OCI-LY1 (cell line): ENCODE results near the gene CFAP251.

ENCODE experiments used
- CTCF ChIP-seq: fragments of 200-600 bp; sonication (generic), shearing (Covaris generic); IDR thresholded peaks from 2 replicates; pipeline ENCODE4 v1.5.1; 2017; ENCODE audit warnings: mild to moderate bottlenecking, antibody characterized with exemption, low read length, moderate library complexity, mixed read lengths
- EZH2 ChIP-seq: fragments of 200-600 bp; sonication (generic), shearing (Covaris generic); IDR thresholded peaks from 2 replicates; pipeline ENCODE4 v1.8.0; 2017; ENCODE audit warnings: borderline replicate concordance, mixed run types, mild to moderate bottlenecking, antibody characterized with exemption, low read length, moderate library complexity, mixed read lengths

DNA sequence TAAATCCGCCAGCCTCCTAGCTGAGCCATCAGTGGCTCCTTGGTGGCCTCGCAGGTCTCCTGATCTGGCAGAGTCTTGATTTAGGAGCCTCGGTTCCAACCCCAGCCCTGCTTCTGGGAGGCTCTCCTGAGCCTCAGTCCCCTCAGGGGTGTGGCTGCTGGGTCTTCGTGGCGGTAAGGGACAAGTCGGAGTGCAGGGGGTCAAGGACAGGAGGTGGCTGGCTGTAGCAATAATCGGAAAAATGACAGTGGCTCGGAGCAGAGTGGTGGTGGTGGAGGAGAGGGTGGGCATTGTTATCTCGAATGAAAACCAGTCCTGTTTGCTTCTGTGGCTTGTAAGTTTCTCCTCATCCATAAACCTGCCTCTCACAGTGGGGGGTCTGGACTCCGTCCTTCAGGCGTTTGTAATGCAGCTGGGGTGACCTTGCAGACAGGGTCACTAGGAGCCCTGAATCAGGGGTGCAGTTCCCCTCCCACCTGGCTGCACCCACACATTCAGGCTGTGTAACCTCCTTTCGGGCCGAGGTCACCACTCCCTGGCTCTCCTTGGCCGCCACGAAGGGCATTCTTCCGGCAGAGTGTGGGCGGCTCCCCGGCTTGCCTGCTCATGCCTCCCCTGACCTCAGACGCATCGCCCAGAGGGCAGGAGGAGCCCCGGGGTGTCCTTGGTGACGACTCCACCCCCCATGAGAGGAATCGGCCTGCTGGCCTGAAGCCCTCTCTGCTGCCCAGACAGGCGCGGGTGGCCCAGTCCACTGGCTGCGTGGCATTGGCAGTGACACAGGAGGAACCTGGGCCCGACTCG, 111.4 kb downstream of the CFAP251 start:
- TF ChIP-seq CTCF (no peak), EZH2 (no peak)
